Gastroesophageal sphincter (tissue), 3 donors: Measurements from ENCODE around the gene CALHM5.

Experiments
- POLR2A ChIP-seq, 2 donors: fragments of 450-650 bp; IDR thresholded peaks; one replicate each; pipeline ENCODE4 v1.6.1; 2017; ENCODE audit warnings: antibody characterized with exemption in 2 of 2, mild to moderate bottlenecking in 2 of 2, moderate library complexity in 1 of 2
- TF ChIP-seq, protein P1 (sequence below), 4 experiments: fragments of 200-600 bp in 2 of 4; fragments of 450-650 bp in 2 of 4; sonication (generic) in 1 of 4; IDR thresholded peaks; one replicate each; pipeline ENCODE4 v1.5.1; 2017 to 2019; ENCODE audit warnings: antibody characterized with exemption in 4 of 4, mild to moderate bottlenecking in 2 of 4, moderate library complexity in 2 of 4

GRCh38 chr6:116518621-116519368 is 7.4 kb downstream of the CALHM5 start:
- TF ChIP-seq, protein P1, sequence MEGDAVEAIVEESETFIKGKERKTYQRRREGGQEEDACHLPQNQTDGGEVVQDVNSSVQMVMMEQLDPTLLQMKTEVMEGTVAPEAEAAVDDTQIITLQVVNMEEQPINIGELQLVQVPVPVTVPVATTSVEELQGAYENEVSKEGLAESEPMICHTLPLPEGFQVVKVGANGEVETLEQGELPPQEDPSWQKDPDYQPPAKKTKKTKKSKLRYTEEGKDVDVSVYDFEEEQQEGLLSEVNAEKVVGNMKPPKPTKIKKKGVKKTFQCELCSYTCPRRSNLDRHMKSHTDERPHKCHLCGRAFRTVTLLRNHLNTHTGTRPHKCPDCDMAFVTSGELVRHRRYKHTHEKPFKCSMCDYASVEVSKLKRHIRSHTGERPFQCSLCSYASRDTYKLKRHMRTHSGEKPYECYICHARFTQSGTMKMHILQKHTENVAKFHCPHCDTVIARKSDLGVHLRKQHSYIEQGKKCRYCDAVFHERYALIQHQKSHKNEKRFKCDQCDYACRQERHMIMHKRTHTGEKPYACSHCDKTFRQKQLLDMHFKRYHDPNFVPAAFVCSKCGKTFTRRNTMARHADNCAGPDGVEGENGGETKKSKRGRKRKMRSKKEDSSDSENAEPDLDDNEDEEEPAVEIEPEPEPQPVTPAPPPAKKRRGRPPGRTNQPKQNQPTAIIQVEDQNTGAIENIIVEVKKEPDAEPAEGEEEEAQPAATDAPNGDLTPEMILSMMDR (IDR thresholded peaks at IDR 0.05) = no peak
- TF ChIP-seq POLR2A (IDR thresholded peaks at IDR 0.05) = no peak
